ENCODE measurements around the gene GNPTG. TPM values are rescaled to one million over a fixed set of nuclear protein-coding genes. Genes with fewer than 3 reads are reported as not detected.
"Not testable (repeated sequence)": the region's sequence is repeated elsewhere in the genome, so short reads cannot be mapped to it uniquely, and the experiment has no call there.

The GNPTG gene
- total RNA-seq, 1 donor from 2014 or later: 27.5 TPM

GRCh38 chr16:1318268-1318545 is 33.5 kb upstream of the GNPTG start:
- DNase-seq (ENCODE audit: low read depth, low spot score): no peak

GRCh38 chr16:1319041-1319440 is 32.7 kb upstream of the GNPTG start:
- DNase-seq (ENCODE audit: low read depth, low spot score): no peak

- no peak for DNase-seq (ENCODE audit: low read depth, low spot score)
These were observed 31.6 kb upstream of the GNPTG start for GRCh38 chr16:1320097-1320496.

- DNase-seq (ENCODE audit: low read depth, low spot score): no peak
These were observed 31.0 kb upstream of the GNPTG start for GRCh38 chr16:1320658-1321240.

GRCh38 chr16:1322407-1322806 is 29.3 kb upstream of the GNPTG start:
- no peak for DNase-seq (ENCODE audit: low read depth, low spot score)

GRCh38 chr16:1323296-1324239 is 28.2 kb upstream of the GNPTG start:
- DNase-seq (ENCODE audit: low read depth, low spot score): no peak

GRCh38 chr16:1324286-1324826 is 27.4 kb upstream of the GNPTG start:
- no peak for DNase-seq (ENCODE audit: low read depth, low spot score)

GRCh38 chr16:1325261-1325660 is 26.5 kb upstream of the GNPTG start:
- DNase-seq (ENCODE audit: low read depth, low spot score): no peak

GRCh38 chr16:1325673-1326371 is 25.9 kb upstream of the GNPTG start:
- DNase-seq (ENCODE audit: low read depth, low spot score): no peak

- no peak for DNase-seq (ENCODE audit: low read depth, low spot score)
These were observed 25.3 kb upstream of the GNPTG start for GRCh38 chr16:1326391-1326790.

- DNase-seq (ENCODE audit: low read depth, low spot score): no peak
These were observed 24.6 kb upstream of the GNPTG start for GRCh38 chr16:1326946-1327618.

- no peak for DNase-seq (ENCODE audit: low read depth, low spot score)
These were observed 24.1 kb upstream of the GNPTG start for GRCh38 chr16:1327619-1327947.

- not testable (repeated sequence) for DNase-seq (ENCODE audit: low read depth, low spot score)
These were observed 23.6 kb upstream of the GNPTG start for GRCh38 chr16:1328136-1328535.

- DNase-seq (ENCODE audit: low read depth, low spot score): not testable (repeated sequence)
These were observed 22.8 kb upstream of the GNPTG start for GRCh38 chr16:1328961-1329360.

GRCh38 chr16:1330260-1330914 is 21.3 kb upstream of the GNPTG start:
- no peak for DNase-seq (ENCODE audit: low read depth, low spot score)

GRCh38 chr16:1330931-1331711 is 20.6 kb upstream of the GNPTG start:
- DNase-seq (ENCODE audit: low read depth, low spot score): no peak

GRCh38 chr16:1331712-1332617 is 19.8 kb upstream of the GNPTG start:
- DNase-seq (ENCODE audit: low read depth, low spot score): no peak

- no peak for DNase-seq (ENCODE audit: low read depth, low spot score)
These were observed 19.0 kb upstream of the GNPTG start for GRCh38 chr16:1332618-1333148.

- no peak for DNase-seq (ENCODE audit: low read depth, low spot score)
These were observed 18.4 kb upstream of the GNPTG start, which contains the start of gene BAIAP3 for GRCh38 chr16:1333149-1333812. BAIAP3 (plus strand) TSS chr16:1333645; CDS start chr16:1338550, 4,905 bp downstream.

All from pulmonary artery endothelial cell (primary cell).